Activated naive CD4-positive, alpha-beta T cell treated with anti-CD3 and anti-CD28 coated beads for 36 hours (primary cell): ENCODE data around the gene CFAP210. TPM values are rescaled to one million over a fixed set of nuclear protein-coding genes. Genes with fewer than 3 reads are reported as not detected.
"Not testable (repeated sequence)": the region's sequence is repeated elsewhere in the genome, so short reads cannot be mapped to it uniquely, and the experiment has no call there.

Experiments used
- CTCF ChIA-PET: fragments of 350-600 bp; sonication (Branson Sonifier 250); formaldehyde crosslinking; loops from one replicate; lab custom pipeline; 2021; ENCODE audit warnings: antibody characterized with exemption; lab: Charles Lee
- DNase-seq: peaks from one replicate; pipeline ENCODE4 v3.0.0-alpha.2; 2020
- H3K27ac Mint-ChIP-seq: one replicate; pipeline ENCODE4 v1.8.0; 2021; ENCODE audit warnings: mild to moderate bottlenecking, mixed read lengths
- H3K27me3 Mint-ChIP-seq: one replicate; pipeline ENCODE4 v1.8.0; 2021; ENCODE audit warnings: low read depth, mixed read lengths
- H3K36me3 Mint-ChIP-seq: one replicate; pipeline ENCODE4 v1.8.0; 2021; ENCODE audit warnings: low read depth, mixed read lengths
- H3K4me1 Mint-ChIP-seq: one replicate; pipeline ENCODE4 v1.8.0; 2021; ENCODE audit warnings: low read depth, mixed read lengths
- H3K4me3 Mint-ChIP-seq: one replicate; pipeline ENCODE4 v1.8.0; 2021; ENCODE audit warnings: mild to moderate bottlenecking, moderate library complexity, mixed read lengths
- H3K9me3 Mint-ChIP-seq: one replicate; pipeline ENCODE4 v1.8.0; 2021; ENCODE audit warnings: mixed read lengths
- intact Hi-C: fragments of 100-400 bp; cut with micrococcal nuclease; formaldehyde crosslinking; loops from one replicate; pipeline ENCODE4 v1.15.1; 2023
- total RNA-seq, 2 experiments: library from RNA; stranded (reverse); gene quantifications; one replicate each; pipeline ENCODE4 v1.2.3, GENCODE V29; 2021

Gene CFAP210
- total RNA-seq, 2 experiments from 2014 or later, result not detected

DNA sequence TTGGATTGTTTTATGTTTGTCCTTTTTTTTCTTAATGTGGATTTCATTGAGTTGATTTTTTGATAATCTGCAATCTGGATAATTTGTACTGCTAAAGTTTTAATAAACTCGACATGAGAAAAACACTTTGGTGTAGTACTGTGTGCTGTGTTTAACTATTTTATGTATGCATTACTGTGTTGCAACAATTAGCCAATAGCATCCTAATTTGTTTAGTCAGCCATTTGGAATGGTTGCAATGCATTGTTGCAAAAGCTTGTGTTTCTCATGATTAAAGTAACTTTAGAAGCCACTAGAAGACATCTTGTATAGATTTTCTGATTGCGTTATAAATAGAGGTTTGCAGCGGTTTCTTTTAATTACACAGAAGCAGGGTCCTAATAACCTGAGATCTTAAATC lies 56.6 kb downstream of the CFAP210 start:
- no peak for DNase-seq
- CTCF ChIA-PET, result no interaction called here
- Mint-ChIP-seq H3K27ac (no peak overlapping the region), H3K27me3 (no peaks in the 10 kb centered on the region), H3K4me1 (no peaks in the 10 kb centered on the region), H3K9me3 (peaks cover 4% of the 10 kb centered on the region), H3K36me3 (peaks cover 19% of the 10 kb centered on the region), H3K4me3 (no peak overlapping the region)
- intact Hi-C loops, result no loop called here

DNA sequence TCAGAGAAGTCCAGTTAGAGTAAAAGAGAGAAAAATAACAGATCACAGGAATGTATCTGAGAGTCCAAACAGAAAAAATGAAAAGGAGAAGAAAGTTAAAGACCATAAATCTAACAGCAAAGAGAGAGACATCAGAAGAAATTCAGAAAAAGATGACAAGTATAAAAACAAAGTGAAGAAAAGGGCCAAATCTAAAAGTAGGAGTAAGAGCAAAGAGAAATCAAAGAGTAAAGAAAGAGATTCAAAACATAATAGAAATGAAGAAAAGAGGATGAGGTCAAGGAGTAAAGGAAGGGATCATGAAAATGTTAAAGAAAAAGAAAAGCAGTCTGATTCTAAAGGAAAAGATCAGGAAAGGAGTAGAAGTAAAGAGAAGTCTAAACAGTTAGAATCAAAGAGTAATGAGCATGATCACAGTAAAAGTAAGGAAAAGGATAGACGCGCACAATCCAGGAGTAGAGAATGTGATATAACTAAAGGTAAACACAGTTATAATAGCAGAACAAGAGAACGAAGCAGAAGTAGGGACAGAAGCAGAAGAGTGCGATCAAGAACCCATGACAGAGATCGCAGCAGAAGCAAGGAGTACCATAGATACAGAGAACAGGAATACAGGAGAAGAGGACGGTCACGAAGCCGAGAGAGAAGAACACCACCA lies 57.6 kb downstream of the CFAP210 start:
- Mint-ChIP-seq H3K27me3 (no peaks in the 10 kb centered on the region), H3K4me1 (no peaks in the 10 kb centered on the region), H3K4me3 (no peak overlapping the region), H3K36me3 (peaks cover 23% of the 10 kb centered on the region), H3K9me3 (no peaks in the 10 kb centered on the region), H3K27ac (no peak overlapping the region)
- intact Hi-C loops, result no loop called here
- CTCF ChIA-PET, result no interaction called here
- no peak for DNase-seq

DNA sequence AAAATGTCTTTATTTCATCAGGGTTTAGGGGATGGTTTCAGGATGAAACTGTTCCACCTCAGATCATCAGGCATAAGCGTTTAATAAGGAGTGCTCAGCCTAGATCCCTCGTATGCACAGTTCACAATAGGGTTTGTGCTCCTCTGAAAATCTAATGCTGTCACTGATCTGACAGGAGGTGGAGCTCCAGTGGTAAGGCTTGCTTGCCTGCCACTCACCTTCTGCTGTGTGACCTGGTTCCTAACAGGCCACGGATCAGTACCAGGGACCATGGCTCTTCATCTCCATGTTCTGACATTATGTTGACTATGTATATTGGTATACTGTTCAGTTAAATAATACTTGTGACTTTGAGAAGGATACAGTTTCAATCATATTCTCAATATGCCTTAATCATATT lies 68.4 kb downstream of the CFAP210 start:
- Mint-ChIP-seq H3K4me1 (no peaks in the 10 kb centered on the region), H3K9me3 (no peaks in the 10 kb centered on the region), H3K27ac (no peak overlapping the region), H3K4me3 (no peak overlapping the region), H3K27me3 (no peaks in the 10 kb centered on the region), H3K36me3 (peaks cover 25% of the 10 kb centered on the region)
- CTCF ChIA-PET, result interaction anchor here (0.5 kb wide), 1 partner anchor 235 kb away, joined by 3 read pairs; no protein-coding TSS in a partner anchor
- DNase-seq, result no peak
- intact Hi-C loops, result no loop called here

DNA sequence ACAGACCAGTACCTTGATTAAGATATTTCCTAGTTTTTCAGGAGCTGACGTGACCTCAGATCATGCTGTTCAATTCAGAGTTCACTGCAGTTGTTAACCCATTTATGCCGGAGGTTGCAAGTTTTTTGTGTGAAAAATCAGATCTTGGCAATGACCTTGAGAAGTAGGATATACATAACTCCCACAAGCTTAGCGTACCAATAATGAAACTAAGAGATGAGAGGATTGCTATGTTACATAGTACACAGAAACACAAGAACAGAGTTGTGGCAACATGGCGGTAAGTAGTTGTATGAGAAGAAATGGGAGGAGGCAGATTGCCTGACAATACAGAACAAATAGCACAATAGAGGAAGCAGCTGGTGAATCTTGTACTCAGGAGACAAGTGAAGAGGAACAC lies 71.0 kb downstream of the CFAP210 start:
- Mint-ChIP-seq H3K9me3 (no peaks in the 10 kb centered on the region), H3K36me3 (peaks cover 38% of the 10 kb centered on the region), H3K27ac (no peak overlapping the region), H3K27me3 (no peaks in the 10 kb centered on the region), H3K4me1 (peaks cover 10% of the 10 kb centered on the region), H3K4me3 (no peak overlapping the region)
- CTCF ChIA-PET, result no interaction called here
- intact Hi-C loops, result no loop called here
- DNase-seq, result no peak

DNA sequence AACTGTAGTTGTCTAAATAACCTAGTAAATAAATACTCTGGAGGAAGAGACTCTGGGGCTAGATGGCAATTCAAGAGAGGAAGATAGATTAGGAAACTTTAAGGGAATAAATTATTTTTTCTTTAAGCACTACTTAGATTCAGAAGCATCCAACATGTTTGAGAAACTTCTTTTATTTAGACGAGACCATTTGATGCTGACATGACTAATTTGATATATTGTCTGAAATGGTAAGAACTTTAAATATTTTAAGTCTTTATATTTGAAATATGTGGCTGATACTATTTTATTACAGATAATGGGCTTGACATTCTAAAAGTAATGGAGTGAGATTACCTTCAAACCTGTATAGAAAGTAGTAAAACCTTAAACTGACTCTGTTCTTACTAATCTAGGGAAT lies 73.7 kb downstream of the CFAP210 start:
- Mint-ChIP-seq H3K4me1 (peaks cover 21% of the 10 kb centered on the region), H3K9me3 (peaks cover 3% of the 10 kb centered on the region), H3K4me3 (no peak overlapping the region), H3K27ac (no peak overlapping the region), H3K27me3 (no peaks in the 10 kb centered on the region), H3K36me3 (peaks cover 56% of the 10 kb centered on the region)
- CTCF ChIA-PET, result no interaction called here
- no peak for DNase-seq
- intact Hi-C loops, result no loop called here

DNA sequence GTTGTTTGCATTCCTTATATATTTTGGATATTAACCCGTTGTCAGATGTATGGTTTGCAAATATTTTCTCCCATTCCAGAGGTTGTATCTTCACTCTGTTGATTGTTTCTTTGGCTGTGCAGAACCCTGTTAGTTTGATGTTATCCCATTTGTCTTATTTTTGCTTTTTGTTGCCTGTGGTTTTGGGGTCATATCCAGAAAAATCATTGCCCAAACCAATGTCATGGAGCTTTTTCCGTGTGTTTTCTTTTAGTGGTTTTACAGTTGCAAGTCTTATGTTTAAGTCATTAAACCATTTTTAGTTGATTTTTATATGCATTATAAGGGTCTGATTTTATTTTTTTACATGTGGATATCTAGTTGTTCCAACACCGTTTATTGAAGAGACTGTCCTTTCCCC lies 74.3 kb downstream of the CFAP210 start:
- Mint-ChIP-seq H3K36me3 (peaks cover 57% of the 10 kb centered on the region), H3K9me3 (peaks cover 3% of the 10 kb centered on the region), H3K4me1 (peaks cover 21% of the 10 kb centered on the region), H3K27ac (no peak overlapping the region), H3K27me3 (no peaks in the 10 kb centered on the region), H3K4me3 (no peak overlapping the region)
- CTCF ChIA-PET, result no interaction called here
- intact Hi-C loops, result no loop called here
- no peak for DNase-seq

DNA sequence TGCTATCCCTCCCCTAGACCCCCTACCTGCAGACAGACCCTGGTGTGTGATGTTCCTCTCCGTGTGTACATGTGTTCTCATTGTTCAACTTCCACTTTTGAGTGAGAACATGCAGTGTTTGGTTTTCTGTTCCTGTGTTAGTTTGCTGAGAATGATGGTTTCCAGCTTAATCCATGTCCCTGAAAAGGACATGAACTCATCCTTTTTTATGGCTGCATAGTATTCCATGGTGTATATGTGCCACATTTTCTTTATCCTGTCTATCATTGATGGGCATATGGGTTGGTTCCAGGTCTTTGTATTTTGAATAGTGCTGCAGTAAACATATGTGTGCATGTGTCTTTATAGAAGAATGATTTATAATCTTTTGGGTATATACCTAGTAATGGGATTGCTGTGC lies 78.2 kb downstream of the CFAP210 start:
- H3K27me3 Mint-ChIP-seq, H3K27ac Mint-ChIP-seq, DNase-seq, H3K4me3 Mint-ChIP-seq, CTCF ChIA-PET, intact Hi-C loops, H3K9me3 Mint-ChIP-seq: not testable (repeated sequence)
- H3K4me1 Mint-ChIP-seq, result peaks cover 21% of the 10 kb centered on the region
- peaks cover 75% of the 10 kb centered on the region for H3K36me3 Mint-ChIP-seq

DNA sequence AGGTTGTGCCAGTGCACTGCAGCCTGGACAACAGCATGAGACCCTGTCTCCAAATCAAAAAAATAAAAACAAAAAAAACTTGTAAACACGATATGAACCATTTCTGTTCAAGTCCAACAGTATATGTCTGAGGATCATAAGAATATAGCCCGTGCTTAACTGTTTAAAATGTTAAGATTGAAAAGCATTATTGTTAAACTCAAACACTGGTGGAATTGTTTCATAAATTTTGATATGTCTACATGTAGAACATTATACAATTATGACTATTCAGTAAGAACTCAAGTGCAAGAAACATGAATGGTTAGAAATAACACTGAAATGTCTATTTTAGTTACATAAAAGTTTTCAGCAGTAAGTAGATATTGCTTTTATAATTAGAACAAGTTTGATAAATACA lies 80.3 kb downstream of the CFAP210 start:
- Mint-ChIP-seq H3K9me3 (peaks cover 3% of the 10 kb centered on the region), H3K36me3 (peaks cover 81% of the 10 kb centered on the region), H3K27me3 (no peaks in the 10 kb centered on the region), H3K27ac (no peak overlapping the region), H3K4me3 (no peak overlapping the region), H3K4me1 (peaks cover 15% of the 10 kb centered on the region)
- intact Hi-C loops, result no loop called here
- CTCF ChIA-PET, result no interaction called here
- DNase-seq, result no peak

DNA sequence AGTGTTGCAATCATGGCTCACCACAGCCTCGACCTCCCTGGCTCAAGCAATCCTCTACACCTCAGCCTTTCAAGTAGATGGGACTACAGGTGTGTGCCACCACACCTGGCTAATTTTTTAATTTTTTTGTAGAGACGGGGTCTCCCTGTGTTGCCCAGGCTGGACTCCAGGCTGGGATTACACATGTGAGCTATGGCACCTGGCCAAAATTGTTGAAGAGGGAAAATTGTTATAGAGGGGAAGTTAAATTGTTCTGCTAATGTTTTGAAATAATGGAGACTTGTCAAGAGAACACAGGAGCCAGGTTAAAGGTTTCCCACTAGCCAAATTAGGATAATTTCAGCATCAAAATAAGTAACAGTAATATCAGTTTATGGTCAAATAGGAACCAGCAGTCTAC lies 84.9 kb downstream of the CFAP210 start:
- H3K36me3 Mint-ChIP-seq, result peaks cover 51% of the 10 kb centered on the region
- CTCF ChIA-PET, result no interaction called here
- no peaks in the 10 kb centered on the region for H3K4me1 Mint-ChIP-seq
- intact Hi-C loops, result no loop called here
- no peak for DNase-seq
- H3K27ac Mint-ChIP-seq, result no peak overlapping the region
- H3K4me3 Mint-ChIP-seq, result no peak overlapping the region
- H3K9me3 Mint-ChIP-seq, result no peaks in the 10 kb centered on the region
- no peaks in the 10 kb centered on the region for H3K27me3 Mint-ChIP-seq

DNA sequence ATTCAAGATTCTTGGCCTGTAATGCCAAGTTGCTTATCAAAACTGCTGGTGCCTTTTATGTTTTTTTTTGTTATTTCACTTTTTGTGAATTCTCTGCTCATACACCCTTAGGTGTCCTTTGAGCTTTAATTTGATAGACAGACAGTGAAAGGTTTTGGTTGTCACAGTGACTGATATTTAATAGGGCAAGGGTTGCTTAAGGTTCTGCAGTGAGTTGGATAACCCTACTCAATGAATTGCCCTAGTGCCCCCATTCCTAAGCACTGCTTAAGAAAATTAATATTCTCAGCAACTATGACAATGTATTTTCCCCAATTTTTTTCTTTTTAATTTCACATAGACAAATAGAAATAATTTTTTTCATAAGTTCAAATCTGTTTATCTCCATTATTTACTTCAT lies 94.6 kb downstream of the CFAP210 start:
- H3K27ac Mint-ChIP-seq, result no peak overlapping the region
- no peaks in the 10 kb centered on the region for H3K27me3 Mint-ChIP-seq
- no peaks in the 10 kb centered on the region for H3K9me3 Mint-ChIP-seq
- intact Hi-C loops, result loop anchor here (5.0 kb wide), 1 partner anchor 33 kb away; no protein-coding TSS in a partner anchor
- CTCF ChIA-PET, result no interaction called here
- no peak for DNase-seq
- H3K36me3 Mint-ChIP-seq, result peaks cover 6% of the 10 kb centered on the region
- peaks cover 19% of the 10 kb centered on the region for H3K4me1 Mint-ChIP-seq
- H3K4me3 Mint-ChIP-seq, result no peak overlapping the region

DNA sequence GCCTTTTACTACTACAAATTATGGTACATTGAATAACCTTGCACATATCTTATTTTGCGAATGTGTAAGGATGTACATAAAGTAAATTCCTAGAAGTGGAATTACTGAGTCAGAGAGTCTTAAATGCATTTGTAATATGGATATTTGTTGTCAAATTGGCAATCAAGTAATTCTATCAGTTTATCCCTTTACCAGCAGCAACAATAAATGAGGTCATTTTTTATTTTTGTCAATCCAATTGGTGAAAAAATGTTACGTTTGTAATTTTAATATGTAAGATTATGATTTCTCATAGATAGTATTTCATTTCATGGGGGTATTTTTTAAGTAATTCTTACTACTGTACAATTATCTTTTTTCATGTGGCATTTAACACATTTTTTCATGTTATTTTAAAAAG lies 95.2 kb downstream of the CFAP210 start:
- no peak overlapping the region for H3K4me3 Mint-ChIP-seq

DNA sequence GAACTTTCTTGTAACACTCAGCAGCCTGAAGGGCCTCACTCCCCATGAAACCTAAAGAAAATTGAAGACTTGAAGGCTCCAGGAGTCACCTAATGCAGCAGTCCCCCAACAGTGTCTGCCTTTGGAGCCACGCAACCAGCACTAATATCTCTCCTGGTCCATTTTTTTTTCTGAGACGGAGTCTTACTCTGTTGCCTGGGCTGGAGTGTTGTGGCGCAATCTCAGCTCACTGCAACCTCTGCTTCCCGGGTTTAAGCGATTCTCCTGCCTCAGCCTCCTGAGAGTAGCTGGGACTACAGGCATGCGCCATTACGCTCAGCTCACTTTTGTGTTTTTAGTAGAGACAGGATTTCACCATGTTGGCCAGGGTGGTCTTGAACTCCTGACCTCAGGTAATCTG lies 97.7 kb downstream of the CFAP210 start:
- intact Hi-C loops, result loop anchor here (5.0 kb wide), 1 partner anchor 36 kb away; no protein-coding TSS in a partner anchor
- CTCF ChIA-PET, result interaction anchor here (0.7 kb wide), 1 partner anchor 61 kb away, joined by 3 read pairs; no protein-coding TSS in a partner anchor

More for the DNA sequence above, 95.2 kb downstream of the CFAP210 start:
- H3K36me3 Mint-ChIP-seq, result peaks cover 6% of the 10 kb centered on the region
- intact Hi-C loops, result loop anchor here (5.0 kb wide), 1 partner anchor 33 kb away; no protein-coding TSS in a partner anchor
- no peak for DNase-seq
- CTCF ChIA-PET, result no interaction called here
- no peaks in the 10 kb centered on the region for H3K9me3 Mint-ChIP-seq
- peaks cover 19% of the 10 kb centered on the region for H3K4me1 Mint-ChIP-seq
- no peaks in the 10 kb centered on the region for H3K27me3 Mint-ChIP-seq
- H3K27ac Mint-ChIP-seq, result no peak overlapping the region

More for the DNA sequence above, 97.7 kb downstream of the CFAP210 start:
- not testable (repeated sequence) for H3K9me3 Mint-ChIP-seq, H3K27ac Mint-ChIP-seq, H3K36me3 Mint-ChIP-seq, H3K4me3 Mint-ChIP-seq, DNase-seq, H3K27me3 Mint-ChIP-seq
- peaks cover 23% of the 10 kb centered on the region for H3K4me1 Mint-ChIP-seq
